Activated T-helper 9 cell treated with anti-CD3 and anti-CD28 coated beads, Interleukin-2, amount 50 U/mL, for 16 hours (primary cell): ENCODE measurements around the gene FHIP2A.

Experiments
- DNase-seq: peaks from one replicate; pipeline ENCODE4 v3.0.0-alpha.2; 2020; ENCODE audit warnings: low read depth

FHIP2A gene

DNA sequence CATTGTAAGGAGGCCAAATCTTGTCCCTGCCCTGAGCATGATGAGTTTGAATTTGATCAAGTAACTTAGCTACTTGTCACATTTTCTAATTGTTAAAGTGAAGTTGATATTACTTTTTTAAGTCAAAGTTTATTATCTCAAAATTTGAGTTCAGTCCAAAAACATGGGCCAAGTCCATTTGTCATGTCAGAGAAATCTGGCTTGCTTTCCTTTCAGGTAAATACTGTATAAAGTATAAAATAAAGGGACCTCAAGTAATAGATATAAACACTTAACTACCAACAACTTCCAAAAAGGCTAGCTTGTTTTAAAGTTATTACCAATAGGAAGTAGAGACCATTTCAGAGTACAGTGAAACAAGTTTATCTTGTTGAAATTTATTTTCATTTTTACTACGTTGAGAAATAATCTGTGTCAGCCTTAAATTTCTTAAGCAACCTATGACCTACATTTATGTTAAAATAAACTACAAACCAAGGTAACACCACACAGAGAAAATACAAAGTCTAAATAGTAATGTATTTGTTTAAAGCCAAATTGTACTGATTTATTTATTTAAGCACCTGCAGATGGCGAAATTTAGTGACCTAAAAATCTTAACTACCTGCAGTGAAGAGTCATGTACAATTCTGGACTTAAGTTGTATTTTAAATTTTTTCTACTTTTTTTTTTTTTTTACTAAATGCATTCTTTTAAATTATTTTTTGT lies 36.5 kb downstream of the FHIP2A start:
- no peak for DNase-seq

GRCh38 chr10:114859222-114859621 lies 37.6 kb downstream of the FHIP2A start:
- no peak for DNase-seq

DNA sequence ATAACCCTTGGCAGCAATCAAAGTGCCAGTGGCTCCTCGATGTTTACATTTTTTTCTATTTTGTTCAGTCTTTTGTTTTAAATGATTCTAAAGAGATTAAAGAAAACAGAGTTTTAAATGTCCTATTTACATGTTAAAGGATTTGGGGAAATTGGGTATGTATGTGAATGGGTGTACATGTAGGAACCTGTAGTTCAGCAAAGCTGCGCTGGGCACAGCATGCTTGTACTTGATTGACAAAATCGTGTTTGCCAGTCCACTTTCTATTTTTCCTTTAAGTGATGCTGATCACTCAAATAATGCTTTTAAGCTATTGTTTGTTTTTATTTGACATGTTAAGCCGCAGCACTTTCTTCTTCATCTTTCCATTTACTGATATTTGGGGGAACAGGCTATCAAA lies 40.9 kb downstream of the FHIP2A start:
- no peak for DNase-seq

DNA sequence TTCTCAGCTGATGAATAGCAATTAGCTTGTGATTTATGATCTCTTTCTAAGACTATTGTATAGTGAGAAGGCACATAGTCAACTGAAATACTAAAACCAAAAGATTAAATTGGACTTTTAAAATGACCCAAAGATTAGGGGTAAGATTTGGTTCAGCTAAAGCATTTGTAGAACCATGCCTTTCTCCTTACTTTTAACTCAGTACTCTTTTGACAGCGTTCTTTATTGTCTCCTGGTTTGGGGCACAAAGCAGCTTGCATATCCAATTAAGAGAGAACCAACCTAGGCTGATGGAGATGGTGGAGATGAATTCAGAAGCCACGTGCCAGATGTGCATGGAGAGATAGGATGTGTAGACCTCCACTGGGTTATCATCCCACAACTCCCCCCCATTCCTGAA lies 45.8 kb downstream of the FHIP2A start:
- no peak for DNase-seq

GRCh38 chr10:114868870-114869519 lies 47.4 kb downstream of the FHIP2A start:
- no peak for DNase-seq

- DNase-seq, result no peak
These were observed 47.9 kb downstream of the FHIP2A start for GRCh38 chr10:114869520-114869892.

GRCh38 chr10:114870486-114870885 lies 48.9 kb downstream of the FHIP2A start:
- DNase-seq, result no peak

DNA sequence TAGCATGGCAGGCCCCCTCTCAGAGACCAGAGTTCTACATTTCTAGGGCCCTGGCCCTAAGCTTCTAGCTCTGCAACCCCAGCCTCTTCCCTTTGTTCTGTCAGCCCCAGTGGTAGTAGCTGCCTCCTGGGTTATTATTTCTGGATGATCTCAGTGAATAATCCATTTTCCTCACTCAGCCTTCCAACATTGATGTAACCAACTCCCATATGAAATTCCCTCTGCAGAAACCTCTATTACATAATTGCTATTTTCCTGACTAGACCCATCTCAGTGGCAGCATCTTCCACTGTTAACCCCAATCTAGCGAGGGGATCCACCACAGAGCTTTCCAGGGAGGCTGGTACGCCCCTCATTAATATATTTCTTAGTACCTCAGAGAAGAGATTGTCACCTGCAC lies 49.8 kb downstream of the FHIP2A start:
- no peak for DNase-seq
